ENCODE data around the gene HRH1. TPM values are rescaled to one million over a fixed set of nuclear protein-coding genes. Genes with fewer than 3 reads are reported as not detected.

HRH1 gene
- total and polyA plus RNA-seq, 2 experiments from 2014 or later, result not detected

GRCh38 chr3:11187681-11188080, 33.4 kb downstream of the HRH1 start (continued):
- TF ChIP-seq ZNF462 (CRISPR knock-in tag; IDR thresholded peaks at IDR 0.05), result no peak
- TF ChIP-seq, protein P1, sequence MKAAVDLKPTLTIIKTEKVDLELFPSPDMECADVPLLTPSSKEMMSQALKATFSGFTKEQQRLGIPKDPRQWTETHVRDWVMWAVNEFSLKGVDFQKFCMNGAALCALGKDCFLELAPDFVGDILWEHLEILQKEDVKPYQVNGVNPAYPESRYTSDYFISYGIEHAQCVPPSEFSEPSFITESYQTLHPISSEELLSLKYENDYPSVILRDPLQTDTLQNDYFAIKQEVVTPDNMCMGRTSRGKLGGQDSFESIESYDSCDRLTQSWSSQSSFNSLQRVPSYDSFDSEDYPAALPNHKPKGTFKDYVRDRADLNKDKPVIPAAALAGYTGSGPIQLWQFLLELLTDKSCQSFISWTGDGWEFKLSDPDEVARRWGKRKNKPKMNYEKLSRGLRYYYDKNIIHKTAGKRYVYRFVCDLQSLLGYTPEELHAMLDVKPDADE (IDR thresholded peaks at IDR 0.05), result no peak
- TF ChIP-seq JUNB (IDR thresholded peaks at IDR 0.05; ENCODE audit: unreplicated experiment), result no peak

- no peak overlapping the region for H2AFZ ChIP-seq
- no peaks in the 10 kb centered on the region for H3K36me3 ChIP-seq (ENCODE audit: insufficient read depth)
- no peak overlapping the region for H3K4me2 ChIP-seq
- no peaks in the 10 kb centered on the region; the same call in 2 of the 3 replicates for H3K9me3 Mint-ChIP-seq
- no peak overlapping the region for H3K27ac ChIP-seq (ENCODE audit: low read depth)
- H3K4me1 Mint-ChIP-seq, result no peaks in the 10 kb centered on the region
- H3K4me1 ChIP-seq (ENCODE audit: insufficient read depth), result no peaks in the 10 kb centered on the region
- H3K4me3 ChIP-seq, result no peak overlapping the region
- no peak overlapping the region for H3K4me3 Mint-ChIP-seq
- no peaks in the 10 kb centered on the region for H3K27me3 ChIP-seq (ENCODE audit: insufficient read depth)
- ATAC-seq, result no peak
- TF ChIP-seq EZH2 (IDR thresholded peaks at IDR 0.05; ENCODE audit: low read depth, unreplicated experiment) (no peak), JUNB (IDR thresholded peaks at IDR 0.05; ENCODE audit: unreplicated experiment) (no peak), ZNF331 (CRISPR knock-in tag; IDR thresholded peaks at IDR 0.05; ENCODE audit: low read depth) (no peak), ZNF462 (CRISPR knock-in tag; IDR thresholded peaks at IDR 0.05) (no peak), NANOG (IDR thresholded peaks at IDR 0.05; ENCODE audit: borderline replicate concordance) (no peak)
- TF ChIP-seq, protein P1 (IDR thresholded peaks at IDR 0.05), result no peak
- H3K27me3 Mint-ChIP-seq (ENCODE audit: insufficient read depth, low read depth, poor library complexity), result peaks cover 4% of the 10 kb centered on the region
- no peak overlapping the region for H3K27ac Mint-ChIP-seq
- no peaks in the 10 kb centered on the region for H3F3A ChIP-seq (replicated peaks; ENCODE audit: low read depth)
- no peak for DNase-seq (ENCODE audit: low spot score)
- no peaks in the 10 kb centered on the region for H3K9me2 ChIP-seq (ENCODE audit: insufficient read depth)
- no peaks in the 10 kb centered on the region for H3K36me3 Mint-ChIP-seq (ENCODE audit: low read depth)
- H4K20me1 ChIP-seq (replicated peaks; ENCODE audit: insufficient read depth), result no peaks in the 10 kb centered on the region
- H3K79me2 ChIP-seq (replicated peaks; ENCODE audit: insufficient read depth), result no peaks in the 10 kb centered on the region
Observed at GRCh38 chr3:11188231-11188630, 33.9 kb downstream of the HRH1 start.
